GM12878 (cell line): ENCODE measurements around the gene AFAP1. TPM values are rescaled to one million over a fixed set of nuclear protein-coding genes. Genes with fewer than 3 reads are reported as not detected.

Experiments
- ATAC-seq: fragments of 200-7000 bp; cut with Tn5 transposase; 3 replicates; pipeline ENCODE4 v1.9.1; 2020; ENCODE audit warnings: mild to moderate bottlenecking, moderate library complexity
- BruUV-seq: library from RNA; stranded (reverse); fragments of 400-500 nt; replicated peaks from 2 replicates; lab custom pipeline; 2021; lab: Mats Ljungman, UMichigan
- CTCF ChIA-PET: fragments of 300-600 bp; sonication (Branson Sonifier 250); formaldehyde crosslinking; extraction: SDS; loops from one replicate; lab custom pipeline; 2021; ENCODE audit warnings: inconsistent platforms; lab: Yijun Ruan, JAX
- POLR2A ChIA-PET: fragments of 350-600 bp; formaldehyde crosslinking; extraction: SDS; loops from one replicate; lab custom pipeline; 2021; ENCODE audit warnings: inconsistent platforms; lab: Charles Lee
- RAD21 ChIA-PET: fragments of 300-600 bp; sonication (Branson Sonifier 250); formaldehyde crosslinking; loops from one replicate; lab custom pipeline; 2023; ENCODE audit warnings: antibody characterized with exemption; ENCODE audit not compliant: unreplicated experiment; lab: Charles Lee
- SMC1A ChIA-PET: fragments of 300-600 bp; sonication (Branson Sonifier 250); formaldehyde crosslinking; loops from one replicate; lab custom pipeline; 2023; ENCODE audit not compliant: unreplicated experiment, uncharacterized antibody; lab: Charles Lee
- DNase-seq: peaks from one replicate; pipeline ENCODE4 v3.0.0-alpha.2; 2011; ENCODE audit warnings: low read depth, low spot score
- FAIRE-seq: peaks from 3 replicates; lab custom pipeline; 2011; peaks lifted over from hg19 to GRCh38; lab: Jason Lieb, UNC
- H2AFZ ChIP-seq: 2 replicates; pipeline ENCODE4 v1.6.0; 2011; ENCODE audit warnings: low read depth, low read length, control low read depth; ENCODE audit not compliant: control insufficient read depth
- H3K27ac ChIP-seq: 2 replicates; pipeline ENCODE4 v1.5.1; 2011; ENCODE audit warnings: control low read depth; ENCODE audit not compliant: control insufficient read depth, insufficient read depth
- H3K27me3 ChIP-seq, 2 experiments: replicated peaks in 1 of 2; 2 replicates each; pipeline versions ENCODE4 v1.6.0 to v1.6.1; 2011; ENCODE audit warnings: low read length in 1 of 2; ENCODE audit not compliant: control insufficient read depth in 2 of 2, insufficient read depth in 2 of 2
- H3K36me3 ChIP-seq, 2 experiments: 2 replicates each; pipeline ENCODE4 v1.5.1; 2011; ENCODE audit warnings: low read length in 1 of 2; ENCODE audit not compliant: control insufficient read depth in 2 of 2, insufficient read depth in 2 of 2
- H3K4me1 ChIP-seq: 2 replicates; pipeline ENCODE4 v1.6.1; 2011; ENCODE audit warnings: mild to moderate bottlenecking, low read length, moderate library complexity, mixed read lengths; ENCODE audit not compliant: control insufficient read depth, insufficient read depth
- H3K4me2 ChIP-seq: 2 replicates; pipeline ENCODE4 v1.6.0; 2011; ENCODE audit warnings: control low read depth; ENCODE audit not compliant: control insufficient read depth, insufficient read depth
- H3K4me3 ChIP-seq: fragments of 200-600 bp; sonication (generic); 2 replicates; pipeline ENCODE4 v1.5.1; 2016
- H3K79me2 ChIP-seq: 2 replicates; pipeline ENCODE4 v1.6.0; 2011; ENCODE audit warnings: low read length; ENCODE audit not compliant: control insufficient read depth, insufficient read depth
- H3K9ac ChIP-seq: 2 replicates; pipeline ENCODE4 v1.8.0; 2011; ENCODE audit warnings: low read length, control low read depth, mixed read lengths; ENCODE audit not compliant: control insufficient read depth, insufficient read depth
- H3K9me3 ChIP-seq: replicated peaks from 3 replicates; pipeline ENCODE4 v1.5.1; 2011; ENCODE audit warnings: mild to moderate bottlenecking, low read length; ENCODE audit not compliant: control insufficient read depth, insufficient read depth
- H4K20me1 ChIP-seq: 2 replicates; pipeline ENCODE4 v1.6.0; 2011; ENCODE audit not compliant: control insufficient read depth, insufficient read depth
- BCL11A ChIP-seq: IDR thresholded peaks from 2 replicates; pipeline ENCODE4 v1.6.1; 2011; ENCODE audit warnings: low read depth, low read length
- CEBPB ChIP-seq, 2 experiments: fragments of 150-350 bp in 1 of 2; IDR thresholded peaks; 2 replicates each; pipeline ENCODE4 v1.6.1; 2012 to 2014; ENCODE audit warnings: low read depth in 2 of 2, low read length in 2 of 2, borderline replicate concordance in 1 of 2, inconsistent platforms in 1 of 2
- EP300 ChIP-seq, 2 experiments: fragments of 150-350 bp in 1 of 2; IDR thresholded peaks; 2 replicates each; pipeline ENCODE4 v1.6.1; 2011 to 2012; ENCODE audit warnings: low read depth in 2 of 2, low read length in 2 of 2, borderline replicate concordance in 1 of 2, improper control_type of control experiment in 1 of 2, inconsistent platforms in 1 of 2; ENCODE audit not compliant: control insufficient read depth in 1 of 2
- MTA2 ChIP-seq: fragments of 450-650 bp; IDR thresholded peaks from 2 replicates; pipeline ENCODE4 v1.6.1; 2016; ENCODE audit warnings: low read depth, mild to moderate bottlenecking, moderate library complexity
- POLR2A ChIP-seq: IDR thresholded peaks from 2 replicates; pipeline ENCODE4 v1.6.1; 2011; ENCODE audit warnings: low read depth, mild to moderate bottlenecking, low read length
- POU2F2 ChIP-seq: IDR thresholded peaks from 3 replicates; pipeline ENCODE4 v1.6.1; 2011; ENCODE audit warnings: low read depth, mild to moderate bottlenecking, low read length, borderline replicate concordance
- SMC3 ChIP-seq: IDR thresholded peaks from 2 replicates; pipeline ENCODE4 v1.6.1; 2011; ENCODE audit warnings: low read length, improper control_type of control experiment, borderline replicate concordance
- TCF12 ChIP-seq: IDR thresholded peaks from 2 replicates; pipeline ENCODE4 v1.6.1; 2011; ENCODE audit warnings: low read depth, mild to moderate bottlenecking, low read length
- WGBS: methylation state at CpG from one replicate; pipeline ENCODE4 v1.1.6; 2016; ENCODE audit warnings: low lambda C conversion rate; ENCODE audit not compliant: insufficient replicate concordance, insufficient coverage; ENCODE audit errors: missing lambda C conversion rate; 5-methylcytosine and 5-hydroxymethylcytosine counted together
- in situ Hi-C: fragments of 300-500 bp; cut with MboI; formaldehyde crosslinking; loops from 9 replicates; pipeline ENCODE4 v1.14.3; 2018; ENCODE audit warnings: mixed read lengths
- intact Hi-C: fragments of 100-400 bp; cut with micrococcal nuclease; formaldehyde crosslinking; loops from one replicate; pipeline ENCODE4 v1.14.2; 2022; ENCODE audit not compliant: unreplicated experiment
- polyA plus RNA-seq, 11 experiments: library from polyadenylated mRNA; depleted of rRNA in 4 of 11; unstranded in 6 of 11; stranded (reverse) in 5 of 11; fragments of >200 nt; fragmentation: Nextera tagmentation in 4 of 11; fragmentation: Illumina TruSeq in 1 of 11; extraction: Ambion mirVana in 4 of 11; extraction: Trizol in 1 of 11; gene quantifications; 1 replicate in 1 of 11; 2 replicates in 10 of 11; pipeline versions ENCODE4 v1.2.1 to v1.2.3, GENCODE V29; 2011 to 2016; ENCODE audit warnings: inconsistent platforms in 2 of 11, missing spikeins in 2 of 11, low read depth in 1 of 11
- total RNA-seq, 4 experiments: library from RNA; depleted of rRNA in 3 of 4; stranded (reverse); fragments of >200 nt in 3 of 4; fragmentation: Illumina TruSeq in 1 of 4; extraction: Trizol in 1 of 4; gene quantifications; 2 replicates each; pipeline versions ENCODE4 v1.2.1 to v1.2.3, GENCODE V29; 2013 to 2021

AFAP1 gene
- total and polyA plus RNA-seq, 10 of the 15 experiments (the other 5 are each of a cell fraction or from before 2014, with no cell fraction given) = 0.02 to 0.23 (median 0.09) TPM; not detected in 1

- Histone ChIP-seq H3K9me3 (no peaks in the 10 kb centered on the region; the same call in 2 of the 3 replicates), H3K4me3 (no peak overlapping the region), H3K9ac (no peak overlapping the region), H4K20me1 (no peaks in the 10 kb centered on the region), H3K36me3 (no peaks in the 10 kb centered on the region), H2AFZ (no peak overlapping the region), H3K4me1 (no peaks in the 10 kb centered on the region), H3K27me3 (no peaks in the 10 kb centered on the region; a peak in 1 of 4 replicates), H3K79me2 (no peaks in the 10 kb centered on the region), H3K4me2 (no peak overlapping the region), H3K27ac (no peak overlapping the region)
- no peak for TF ChIP-seq BCL11A
- TF ChIP-seq POU2F2 = no peak
- no peak for TF ChIP-seq CEBPB (IDR thresholded peaks at IDR 0.05; ENCODE audit: borderline replicate concordance in 1 of 2, low read depth in 2 of 2, low read length in 2 of 2)
- TF ChIP-seq SMC3 = no peak
- TF ChIP-seq EP300 (IDR thresholded peaks at IDR 0.05; ENCODE audit: borderline replicate concordance in 1 of 2, control insufficient read depth in 1 of 2, low read depth in 2 of 2, low read length in 2 of 2) = no peak
- no peak for TF ChIP-seq MTA2
- no peak for TF ChIP-seq POLR2A
- TF ChIP-seq TCF12 = no peak
- in situ Hi-C loops (no loop called here), intact Hi-C loops (no loop called here)
- SMC1A ChIA-PET = no interaction called here
- BruUV-seq = no TSS peak
- no peak for ATAC-seq
- no peak for DNase-seq
- WGBS = 90% methylated on average over 3 of the region's 3 CpGs
- POLR2A ChIA-PET = no interaction called here
- CTCF ChIA-PET = no interaction called here
- no peak for FAIRE-seq
- RAD21 ChIA-PET = no interaction called here
Measured at GRCh38 chr4:7887436-7887835, 52.2 kb downstream of the AFAP1 start.
